Activated naive CD4-positive, alpha-beta T cell treated with anti-CD3 and anti-CD28 coated beads for 36 hours (primary cell): ENCODE results near the gene TCF12. TPM values are rescaled to one million over a fixed set of nuclear protein-coding genes. Genes with fewer than 3 reads are reported as not detected.
"Not testable (repeated sequence)": the region's sequence is repeated elsewhere in the genome, so short reads cannot be mapped to it uniquely, and the experiment has no call there.

Experiments used
- CTCF ChIA-PET: fragments of 350-600 bp; sonication (Branson Sonifier 250); formaldehyde crosslinking; loops from one replicate; lab custom pipeline; 2021; ENCODE audit warnings: antibody characterized with exemption; lab: Charles Lee
- DNase-seq: peaks from one replicate; pipeline ENCODE4 v3.0.0-alpha.2; 2020
- H3K27ac Mint-ChIP-seq: one replicate; pipeline ENCODE4 v1.8.0; 2021; ENCODE audit warnings: mild to moderate bottlenecking, mixed read lengths
- H3K27me3 Mint-ChIP-seq: one replicate; pipeline ENCODE4 v1.8.0; 2021; ENCODE audit warnings: low read depth, mixed read lengths
- H3K36me3 Mint-ChIP-seq: one replicate; pipeline ENCODE4 v1.8.0; 2021; ENCODE audit warnings: low read depth, mixed read lengths
- H3K4me1 Mint-ChIP-seq: one replicate; pipeline ENCODE4 v1.8.0; 2021; ENCODE audit warnings: low read depth, mixed read lengths
- H3K4me3 Mint-ChIP-seq: one replicate; pipeline ENCODE4 v1.8.0; 2021; ENCODE audit warnings: mild to moderate bottlenecking, moderate library complexity, mixed read lengths
- H3K9me3 Mint-ChIP-seq: one replicate; pipeline ENCODE4 v1.8.0; 2021; ENCODE audit warnings: mixed read lengths
- intact Hi-C: fragments of 100-400 bp; cut with micrococcal nuclease; formaldehyde crosslinking; loops from one replicate; pipeline ENCODE4 v1.15.1; 2023
- total RNA-seq, 2 experiments: library from RNA; stranded (reverse); gene quantifications; one replicate each; pipeline ENCODE4 v1.2.3, GENCODE V29; 2021

TCF12 gene
- total RNA-seq, 2 experiments from 2014 or later = 65.7 to 70.7 TPM

DNA sequence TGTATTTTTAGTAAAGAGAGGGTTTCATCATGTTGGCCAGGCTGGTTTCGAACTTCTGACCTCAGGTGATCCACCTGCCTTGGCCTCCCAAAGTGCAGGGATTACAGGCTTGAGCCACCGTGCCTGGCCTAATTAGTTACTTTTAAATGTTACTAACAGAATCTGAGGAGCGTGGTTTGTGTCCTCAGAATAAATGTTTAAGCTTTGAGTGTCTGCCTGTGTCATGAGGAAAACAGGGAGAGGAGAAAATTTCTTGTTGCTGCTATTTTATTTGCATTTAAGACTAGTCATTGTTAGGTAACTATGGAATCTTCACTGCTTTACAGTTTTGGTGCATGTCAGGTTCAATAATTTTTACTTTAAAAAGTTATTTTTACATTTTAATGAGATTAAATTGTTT is 68.8 kb downstream of the TCF12 start:
- DNase-seq = no peak
- Mint-ChIP-seq H3K9me3 (no peaks in the 10 kb centered on the region), H3K4me1 (peaks cover 41% of the 10 kb centered on the region), H3K4me3 (no peak overlapping the region), H3K27ac (no peak overlapping the region), H3K27me3 (no peaks in the 10 kb centered on the region), H3K36me3 (no peaks in the 10 kb centered on the region)
- intact Hi-C loops = loop anchor here (10.0 kb wide), 2 partner anchors 222 to 492 kb away; no protein-coding TSS in a partner anchor
- CTCF ChIA-PET = interaction anchor here (0.7 kb wide), 1 partner anchor 17 kb away, joined by 3 read pairs; no protein-coding TSS in a partner anchor

DNA sequence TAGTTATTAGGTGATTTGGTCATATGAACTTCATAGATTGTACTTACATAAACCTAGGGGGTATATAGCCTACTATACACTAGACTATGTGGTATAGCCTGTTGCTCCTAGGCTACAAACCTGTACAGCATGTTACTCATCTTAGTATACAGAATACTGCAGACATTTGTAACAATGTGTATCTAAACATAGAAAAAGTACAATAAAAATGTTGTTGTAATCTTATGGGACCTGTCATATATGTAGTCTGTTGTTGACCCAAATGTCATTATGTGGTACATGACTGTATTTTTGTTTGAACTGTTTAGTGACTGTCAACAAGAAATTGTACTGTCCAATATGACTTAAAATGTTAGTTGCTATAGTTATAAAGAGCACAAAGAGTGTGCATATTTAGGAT is 69.8 kb downstream of the TCF12 start:
- no peak for DNase-seq
- H3K4me1 Mint-ChIP-seq = peaks cover 35% of the 10 kb centered on the region
- H3K27me3 Mint-ChIP-seq = no peaks in the 10 kb centered on the region
- H3K9me3 Mint-ChIP-seq = no peaks in the 10 kb centered on the region
- intact Hi-C loops = loop anchor here (10.0 kb wide), 2 partner anchors 223 to 493 kb away; no protein-coding TSS in a partner anchor
- no peak overlapping the region for H3K4me3 Mint-ChIP-seq
- no peak overlapping the region for H3K27ac Mint-ChIP-seq
- H3K36me3 Mint-ChIP-seq = peaks cover 5% of the 10 kb centered on the region
- CTCF ChIA-PET = no interaction called here

DNA sequence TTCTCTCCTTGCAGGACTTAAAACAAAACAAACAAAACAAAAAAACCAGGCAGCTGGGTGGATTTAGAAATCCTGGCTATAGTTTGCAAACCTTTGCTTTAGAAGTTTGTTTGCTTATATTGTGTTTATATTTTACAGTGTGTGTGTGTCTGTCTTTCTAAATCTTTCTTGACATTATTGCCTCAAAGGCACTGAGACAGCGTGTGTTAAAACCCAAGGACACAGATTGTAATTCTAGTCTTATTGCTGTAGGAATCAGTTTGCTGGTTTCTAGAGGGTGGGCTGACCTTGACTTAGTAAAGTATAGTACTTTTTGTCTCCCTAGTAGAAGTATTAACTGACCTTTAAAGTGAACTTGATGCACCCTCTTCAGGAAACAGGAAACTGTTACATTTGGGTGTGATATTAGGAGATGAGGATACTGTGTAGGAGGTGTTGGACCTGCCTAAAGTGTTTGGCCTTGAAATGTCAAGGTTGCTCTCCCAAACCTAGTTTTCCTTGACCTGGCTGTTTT is 71.0 kb downstream of the TCF12 start:
- Mint-ChIP-seq H3K27me3 (no peaks in the 10 kb centered on the region), H3K36me3 (peaks cover 8% of the 10 kb centered on the region), H3K4me3 (no peak overlapping the region), H3K9me3 (no peaks in the 10 kb centered on the region), H3K4me1 (peaks cover 34% of the 10 kb centered on the region), H3K27ac (no peak overlapping the region)
- CTCF ChIA-PET = no interaction called here
- no peak for DNase-seq
- intact Hi-C loops = loop anchor here (10.0 kb wide), 2 partner anchors 225 to 495 kb away; no protein-coding TSS in a partner anchor

DNA sequence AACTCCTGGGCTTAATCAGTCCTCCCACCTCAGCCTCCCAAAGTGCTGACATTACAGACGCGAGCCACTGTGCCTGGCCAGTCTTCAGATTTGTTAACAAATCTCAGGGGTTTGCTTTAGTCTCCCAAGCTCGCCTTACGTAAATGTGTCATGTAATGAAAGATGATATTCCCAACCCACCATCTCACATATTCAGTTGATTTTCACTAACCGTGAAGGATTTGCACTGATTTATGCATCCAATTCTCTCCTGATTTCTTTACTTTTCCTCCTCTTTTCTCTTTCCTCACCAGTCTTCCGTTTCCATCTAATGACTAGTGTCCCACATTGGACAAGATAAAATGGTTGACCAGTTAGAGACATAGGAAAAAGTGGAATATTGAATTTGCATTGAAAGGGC is 72.6 kb downstream of the TCF12 start:
- H3K4me1 Mint-ChIP-seq = peaks cover 23% of the 10 kb centered on the region
- intact Hi-C loops = no loop called here
- no peaks in the 10 kb centered on the region for H3K9me3 Mint-ChIP-seq
- no peaks in the 10 kb centered on the region for H3K27me3 Mint-ChIP-seq
- peaks cover 8% of the 10 kb centered on the region for H3K36me3 Mint-ChIP-seq
- no peak for DNase-seq
- H3K4me3 Mint-ChIP-seq = no peak overlapping the region
- CTCF ChIA-PET = interaction anchor here (0.7 kb wide), 1 partner anchor 49 kb away, joined by 3 read pairs; no protein-coding TSS in a partner anchor
- H3K27ac Mint-ChIP-seq = no peak overlapping the region

DNA sequence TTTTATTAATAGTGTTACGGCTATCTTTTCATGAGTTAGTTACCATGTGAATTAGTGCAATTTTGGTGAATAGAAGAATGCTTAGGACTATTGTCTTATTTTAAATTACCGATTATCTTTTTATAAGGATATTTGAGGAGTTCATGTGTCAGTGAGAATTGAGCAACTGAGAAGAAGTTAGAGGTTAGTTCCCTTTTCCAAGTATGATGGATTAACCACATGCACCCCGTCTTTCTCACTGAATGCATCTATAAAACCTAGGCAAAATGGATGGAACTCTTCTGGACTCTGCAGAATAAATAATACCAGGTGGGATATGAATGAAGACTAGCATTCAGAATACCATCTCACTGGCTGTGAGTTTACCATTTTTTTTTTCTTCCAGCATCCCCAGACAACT is 74.3 kb downstream of the TCF12 start:
- intact Hi-C loops = no loop called here
- peaks cover 16% of the 10 kb centered on the region for H3K4me1 Mint-ChIP-seq
- no peaks in the 10 kb centered on the region for H3K27me3 Mint-ChIP-seq
- peaks cover 8% of the 10 kb centered on the region for H3K36me3 Mint-ChIP-seq
- no peak overlapping the region for H3K27ac Mint-ChIP-seq
- no peak for DNase-seq
- no peak overlapping the region for H3K4me3 Mint-ChIP-seq
- H3K9me3 Mint-ChIP-seq = no peaks in the 10 kb centered on the region
- CTCF ChIA-PET = interaction anchor here (0.6 kb wide), 1 partner anchor 178 kb away, joined by 3 read pairs; no protein-coding TSS in a partner anchor

DNA sequence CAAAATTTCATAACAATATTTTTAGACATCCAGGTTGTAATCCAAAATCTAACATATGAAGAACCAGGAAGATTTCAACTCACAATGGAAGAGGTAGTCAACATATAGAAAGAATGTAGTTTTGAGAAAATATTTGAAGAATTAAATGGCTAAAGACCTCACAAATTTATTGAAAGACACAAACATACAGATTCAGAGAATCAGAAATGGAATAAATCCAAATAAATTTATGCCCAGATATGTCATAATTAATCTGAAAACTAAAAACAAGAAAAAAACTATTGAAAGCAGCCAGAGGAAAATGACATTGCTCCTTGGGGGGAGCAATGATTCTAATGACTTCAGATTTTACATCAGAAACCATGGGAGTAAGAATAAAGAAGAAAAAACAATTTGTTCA is 75.8 kb downstream of the TCF12 start:
- peaks cover 11% of the 10 kb centered on the region for H3K4me1 Mint-ChIP-seq
- no peak overlapping the region for H3K4me3 Mint-ChIP-seq
- no peak overlapping the region for H3K27ac Mint-ChIP-seq
- no peak for DNase-seq
- no peaks in the 10 kb centered on the region for H3K27me3 Mint-ChIP-seq
- CTCF ChIA-PET = no interaction called here
- H3K9me3 Mint-ChIP-seq = no peaks in the 10 kb centered on the region
- intact Hi-C loops = no loop called here
- H3K36me3 Mint-ChIP-seq = peaks cover 8% of the 10 kb centered on the region

DNA sequence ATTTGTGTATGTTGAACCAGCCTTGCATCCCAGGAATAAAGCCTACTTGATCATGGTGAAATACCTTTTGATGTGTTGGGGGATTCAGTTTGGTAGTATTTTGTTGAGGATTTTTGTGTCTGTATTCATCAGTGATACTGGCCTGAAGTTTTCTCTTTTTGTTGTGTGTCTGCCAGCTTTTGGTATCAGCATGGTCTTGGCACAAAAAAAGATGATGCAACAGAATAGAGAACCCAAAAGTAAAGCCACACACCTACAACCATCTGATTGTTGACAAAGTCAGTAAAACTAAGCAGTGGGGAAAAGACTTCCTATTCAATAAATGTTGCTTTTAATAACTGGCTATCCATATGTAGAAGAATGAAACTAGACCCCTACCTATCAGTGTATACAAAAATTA is 77.6 kb downstream of the TCF12 start:
- H3K27ac Mint-ChIP-seq = no peak overlapping the region
- CTCF ChIA-PET = interaction anchor here (0.6 to 1.2 kb wide), 3 partner anchors 8 to 44 kb away, joined by 3 to 5 read pairs (median 3); no protein-coding TSS in a partner anchor
- intact Hi-C loops = loop anchor here (2.0 kb wide), 1 partner anchor 15 kb away; no protein-coding TSS in a partner anchor
- DNase-seq = no peak
- peaks cover 9% of the 10 kb centered on the region for H3K36me3 Mint-ChIP-seq
- peaks cover 6% of the 10 kb centered on the region for H3K4me1 Mint-ChIP-seq
- H3K4me3 Mint-ChIP-seq = no peak overlapping the region
- H3K9me3 Mint-ChIP-seq = no peaks in the 10 kb centered on the region
- H3K27me3 Mint-ChIP-seq = no peaks in the 10 kb centered on the region

DNA sequence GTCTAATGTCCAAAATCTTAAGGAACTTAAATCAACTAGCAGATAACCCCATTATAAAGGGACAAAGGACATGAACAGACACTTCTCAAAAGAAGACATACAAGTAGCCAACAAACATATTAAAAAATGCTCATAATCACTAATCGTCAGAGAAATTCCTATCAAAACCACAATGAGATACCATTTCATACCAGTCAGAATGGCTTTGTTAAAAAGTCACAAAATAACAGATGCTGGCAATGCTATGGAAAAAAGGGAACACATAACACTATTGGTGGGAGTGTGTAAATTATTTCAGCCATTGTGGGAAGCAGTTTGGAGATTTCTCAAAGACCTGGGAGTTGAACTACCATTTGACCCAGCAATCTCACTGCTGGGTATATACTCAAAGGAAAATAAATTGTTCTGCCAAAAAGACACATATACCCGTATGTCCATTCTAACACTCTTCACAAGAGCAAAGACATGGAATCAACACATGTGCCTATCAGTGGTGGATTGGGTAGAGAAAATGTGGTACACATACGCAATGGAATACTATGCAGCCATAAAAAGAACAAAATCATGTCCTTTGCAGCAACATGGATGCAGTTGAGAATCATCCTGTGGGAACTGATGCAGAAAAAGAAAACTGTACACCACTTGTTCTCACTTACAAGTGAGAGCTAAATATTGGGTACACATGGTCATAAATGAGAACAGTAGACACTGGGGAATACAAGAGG is 78.5 kb downstream of the TCF12 start:
- H3K27ac Mint-ChIP-seq = no peak overlapping the region
- CTCF ChIA-PET = no interaction called here
- peaks cover 15% of the 10 kb centered on the region for H3K36me3 Mint-ChIP-seq
- intact Hi-C loops = loop anchor here (2.0 kb wide), 1 partner anchor 14 kb away; no protein-coding TSS in a partner anchor
- no peaks in the 10 kb centered on the region for H3K27me3 Mint-ChIP-seq
- H3K4me3 Mint-ChIP-seq = no peak overlapping the region
- peaks cover 11% of the 10 kb centered on the region for H3K4me1 Mint-ChIP-seq
- no peak for DNase-seq
- H3K9me3 Mint-ChIP-seq = no peaks in the 10 kb centered on the region

DNA sequence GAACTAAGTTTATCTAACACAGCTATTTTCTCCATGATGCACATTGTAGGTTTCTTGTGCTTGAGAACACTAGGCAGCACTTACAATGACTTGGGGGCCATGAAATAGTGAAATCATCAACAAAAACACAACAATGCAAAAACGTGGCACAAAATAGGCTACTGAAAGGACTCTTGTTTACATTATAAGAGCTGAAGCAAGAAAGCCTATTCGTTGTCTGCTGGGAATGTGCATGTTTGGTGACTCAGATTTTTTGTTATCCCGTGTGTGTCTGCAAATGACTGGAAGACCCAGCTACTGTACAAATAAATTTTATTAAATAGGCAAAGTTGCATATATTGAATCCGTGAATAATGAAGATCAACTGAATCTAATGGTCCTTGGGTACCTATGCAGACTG is 85.0 kb downstream of the TCF12 start:
- CTCF ChIA-PET = interaction anchor here (0.6 to 0.9 kb wide), 2 partner anchors 8 to 79 kb away, joined by 4 to 5 read pairs; no protein-coding TSS in a partner anchor
- no peak overlapping the region for H3K27ac Mint-ChIP-seq
- no peak for DNase-seq
- H3K36me3 Mint-ChIP-seq = peaks cover 19% of the 10 kb centered on the region
- H3K27me3 Mint-ChIP-seq = no peaks in the 10 kb centered on the region
- no peaks in the 10 kb centered on the region for H3K9me3 Mint-ChIP-seq
- H3K4me1 Mint-ChIP-seq = peaks cover 26% of the 10 kb centered on the region
- intact Hi-C loops = no loop called here
- no peak overlapping the region for H3K4me3 Mint-ChIP-seq

DNA sequence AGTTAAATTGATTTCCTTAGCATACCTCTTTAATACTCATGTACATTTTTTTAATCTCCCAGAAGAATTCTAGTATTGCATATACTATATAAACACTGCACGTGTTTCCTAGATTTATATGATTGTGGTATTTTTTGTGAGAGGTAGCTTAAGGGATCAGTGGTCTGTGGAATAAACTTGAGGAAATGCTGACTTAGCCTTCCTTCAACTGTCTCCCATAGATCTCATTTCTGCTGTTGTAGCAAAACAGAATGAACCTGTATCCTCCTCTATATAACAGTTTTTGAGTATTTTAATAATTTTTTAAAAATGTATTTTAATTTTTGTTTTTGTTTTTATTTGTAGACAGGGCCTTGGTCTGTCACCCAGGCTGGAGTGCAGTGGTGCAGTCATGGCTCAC is 86.8 kb downstream of the TCF12 start:
- Mint-ChIP-seq H3K27me3 (no peaks in the 10 kb centered on the region), H3K4me3 (no peak overlapping the region), H3K27ac (no peak overlapping the region), H3K4me1 (peaks cover 26% of the 10 kb centered on the region), H3K9me3 (no peaks in the 10 kb centered on the region), H3K36me3 (peaks cover 21% of the 10 kb centered on the region)
- DNase-seq = no peak
- CTCF ChIA-PET = no interaction called here
- intact Hi-C loops = no loop called here

DNA sequence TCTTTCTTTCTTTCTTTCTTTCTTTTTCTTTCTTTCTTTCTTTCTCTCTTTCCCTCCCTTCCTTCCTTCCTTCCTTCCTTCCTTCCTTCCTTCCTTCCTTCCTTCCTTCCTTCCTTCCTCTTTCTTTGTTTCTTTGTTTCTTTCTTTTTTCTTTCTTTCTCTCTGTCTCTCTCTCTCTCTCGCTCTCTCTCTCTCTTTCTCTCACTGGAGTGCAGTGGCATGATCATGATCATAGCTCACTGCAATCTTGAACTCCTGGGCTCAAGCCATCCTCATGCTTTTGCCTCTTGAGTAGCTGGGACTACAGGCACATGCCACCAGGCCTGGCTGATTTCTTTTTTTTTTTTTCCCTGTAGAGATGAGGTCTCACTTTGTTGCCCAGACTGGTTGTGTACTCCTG is 89.4 kb downstream of the TCF12 start:
- intact Hi-C loops, H3K4me3 Mint-ChIP-seq, H3K27ac Mint-ChIP-seq, CTCF ChIA-PET, H3K9me3 Mint-ChIP-seq, H3K27me3 Mint-ChIP-seq, DNase-seq: not testable (repeated sequence)
- Mint-ChIP-seq H3K4me1 (peaks cover 33% of the 10 kb centered on the region), H3K36me3 (peaks cover 15% of the 10 kb centered on the region)

DNA sequence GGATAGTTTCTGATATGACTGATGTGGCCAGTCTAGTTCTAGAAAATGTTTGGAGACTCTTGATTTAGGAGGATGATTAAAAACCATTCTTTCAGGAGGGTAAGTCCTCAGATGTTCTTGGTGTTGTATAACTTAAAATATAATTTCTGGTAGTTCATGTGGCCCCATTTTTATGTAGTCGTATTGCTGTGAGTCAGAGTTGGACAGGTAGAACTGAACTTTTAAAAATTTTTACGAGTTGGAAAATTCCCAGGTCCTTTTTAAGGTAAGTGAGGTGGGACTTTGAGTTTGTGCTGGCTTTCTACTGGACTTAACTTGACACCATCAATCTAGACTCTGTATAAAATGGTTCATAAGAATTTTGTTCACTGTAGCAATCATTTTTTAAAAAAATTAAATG is 92.3 kb downstream of the TCF12 start:
- no peak overlapping the region for H3K4me3 Mint-ChIP-seq
- CTCF ChIA-PET = no interaction called here

More for the DNA sequence above, 92.3 kb downstream of the TCF12 start:
- intact Hi-C loops = loop anchor here (2.0 kb wide), 1 partner anchor 14 kb away; no protein-coding TSS in a partner anchor
- Mint-ChIP-seq H3K27me3 (no peaks in the 10 kb centered on the region), H3K36me3 (peaks cover 12% of the 10 kb centered on the region), H3K4me1 (peaks cover 40% of the 10 kb centered on the region), H3K9me3 (no peaks in the 10 kb centered on the region), H3K27ac (no peak overlapping the region)
- no peak for DNase-seq
